HepG2 (cell line): ENCODE results near the gene IL1RL2. TPM values are rescaled to one million over a fixed set of nuclear protein-coding genes. Genes with fewer than 3 reads are reported as not detected.

ENCODE experiments used
- CCAR2 ChIP-seq: fragments of 200-400 bp; formaldehyde crosslinking; optimal IDR thresholded peaks from 2 replicates; pipeline ENCODE3; 2018; ENCODE audit warnings: low read depth, mild to moderate bottlenecking, low read length, moderate library complexity
- NCOA5 ChIP-seq: sonication (generic); formaldehyde crosslinking; IDR thresholded peaks from 2 replicates; pipeline ENCODE4 v1.4.0; 2020; ENCODE audit warnings: missing genetic modification reagents
- PITX1 ChIP-seq: sonication (generic); formaldehyde crosslinking; IDR thresholded peaks from 2 replicates; pipeline ENCODE4 v1.5.1; 2020; ENCODE audit warnings: mild to moderate bottlenecking, missing genetic modification reagents
- POLR2G ChIP-seq: fragments of 200-400 bp; formaldehyde crosslinking; IDR thresholded peaks from 2 replicates; pipeline ENCODE4 v1.6.1; 2018; ENCODE audit warnings: mild to moderate bottlenecking, low read depth, low read length, moderate library complexity
- RXRA ChIP-seq: sonication (generic); formaldehyde crosslinking; IDR thresholded peaks from 2 replicates; pipeline ENCODE4 v1.5.1; 2020; ENCODE audit warnings: missing genetic modification reagents
- RXRB ChIP-seq: IDR thresholded peaks from 2 replicates; pipeline ENCODE4 v1.6.1; 2016; ENCODE audit warnings: borderline replicate concordance, missing genetic modification reagents, missing compliant biosample characterization
- SIX1 ChIP-seq: sonication (generic); formaldehyde crosslinking; IDR thresholded peaks from 2 replicates; pipeline ENCODE4 v1.4.0; 2020; ENCODE audit warnings: missing genetic modification reagents, borderline replicate concordance
- SKI ChIP-seq: fragments of 450-650 bp; IDR thresholded peaks from one replicate; pipeline ENCODE4 v1.6.1; 2018; ENCODE audit warnings: mild to moderate bottlenecking; ENCODE audit not compliant: partially characterized antibody
- SRSF4 ChIP-seq: fragments of 200-400 bp; formaldehyde crosslinking; IDR thresholded peaks from one replicate; pipeline ENCODE4 v1.6.1; 2018; ENCODE audit warnings: mild to moderate bottlenecking, low read depth, low read length, moderate library complexity; ENCODE audit not compliant: poor library complexity, severe bottlenecking
- TBX3 ChIP-seq: fragments of 450-650 bp; IDR thresholded peaks from 2 replicates; pipeline ENCODE4 v1.6.1; 2017; ENCODE audit warnings: antibody characterized with exemption, mild to moderate bottlenecking, inconsistent platforms, borderline replicate concordance
- ZBTB49 ChIP-seq: sonication (generic); formaldehyde crosslinking; IDR thresholded peaks from 2 replicates; pipeline ENCODE4 v1.4.0; 2020; ENCODE audit warnings: missing genetic modification reagents, borderline replicate concordance
- ZNF121 ChIP-seq: sonication (generic); formaldehyde crosslinking; IDR thresholded peaks from 2 replicates; pipeline ENCODE4 v1.5.0; 2020; ENCODE audit warnings: mild to moderate bottlenecking, missing genetic modification reagents
- ZNF337 ChIP-seq: sonication (generic); formaldehyde crosslinking; IDR thresholded peaks from 2 replicates; pipeline ENCODE4 v1.5.1; 2020; ENCODE audit warnings: missing genetic modification reagents, low read depth, mild to moderate bottlenecking, borderline replicate concordance
- ZNF749 ChIP-seq: sonication (generic); formaldehyde crosslinking; IDR thresholded peaks from 2 replicates; pipeline ENCODE4 v1.8.0; 2022; ENCODE audit warnings: mild to moderate bottlenecking, missing genetic modification reagents, moderate library complexity, borderline replicate concordance
- ZNF775 ChIP-seq: sonication (generic); formaldehyde crosslinking; IDR thresholded peaks from 2 replicates; pipeline ENCODE4 v1.4.0; 2020; ENCODE audit warnings: missing genetic modification reagents, mild to moderate bottlenecking, moderate library complexity, borderline replicate concordance
- polyA plus RNA-seq, 8 experiments: library from polyadenylated mRNA; depleted of rRNA in 3 of 8; stranded (reverse) in 7 of 8; unstranded in 1 of 8; fragments of >200 nt; fragmentation: Illumina TruSeq in 4 of 8; extraction: Trizol in 4 of 8; gene quantifications; 2 replicates each; pipeline versions ENCODE4 v1.2.1 to v1.2.3, GENCODE V29; 2011 to 2016; ENCODE audit warnings: low read depth in 4 of 8, missing spikeins in 1 of 8, mixed read lengths in 1 of 8; ENCODE audit not compliant: insufficient read depth in 1 of 8
- total RNA-seq, 5 experiments: library from RNA; depleted of rRNA; stranded (reverse); fragments of >200 nt; fragmentation: Illumina TruSeq; extraction: Trizol; gene quantifications; 2 replicates each; pipeline ENCODE4 v1.2.3, GENCODE V29; 2016; ENCODE audit warnings: low read depth in 1 of 5
- TF ChIP-seq, protein P1 (sequence below): sonication (generic); formaldehyde crosslinking; IDR thresholded peaks from 2 replicates; pipeline ENCODE4 v1.8.1; 2023; ENCODE audit warnings: missing genetic modification reagents, inconsistent platforms, borderline replicate concordance
- TF ChIP-seq, protein P2 (sequence below): sonication (generic); formaldehyde crosslinking; IDR thresholded peaks from 2 replicates; pipeline ENCODE4 v1.4.0; 2020; ENCODE audit warnings: mild to moderate bottlenecking, missing genetic modification reagents

IL1RL2 gene
- total and polyA plus RNA-seq, 2 of the 13 experiments (the other 11 are each of a cell fraction or from before 2014, with no cell fraction given), result 0.03 TPM; not detected in 1

DNA sequence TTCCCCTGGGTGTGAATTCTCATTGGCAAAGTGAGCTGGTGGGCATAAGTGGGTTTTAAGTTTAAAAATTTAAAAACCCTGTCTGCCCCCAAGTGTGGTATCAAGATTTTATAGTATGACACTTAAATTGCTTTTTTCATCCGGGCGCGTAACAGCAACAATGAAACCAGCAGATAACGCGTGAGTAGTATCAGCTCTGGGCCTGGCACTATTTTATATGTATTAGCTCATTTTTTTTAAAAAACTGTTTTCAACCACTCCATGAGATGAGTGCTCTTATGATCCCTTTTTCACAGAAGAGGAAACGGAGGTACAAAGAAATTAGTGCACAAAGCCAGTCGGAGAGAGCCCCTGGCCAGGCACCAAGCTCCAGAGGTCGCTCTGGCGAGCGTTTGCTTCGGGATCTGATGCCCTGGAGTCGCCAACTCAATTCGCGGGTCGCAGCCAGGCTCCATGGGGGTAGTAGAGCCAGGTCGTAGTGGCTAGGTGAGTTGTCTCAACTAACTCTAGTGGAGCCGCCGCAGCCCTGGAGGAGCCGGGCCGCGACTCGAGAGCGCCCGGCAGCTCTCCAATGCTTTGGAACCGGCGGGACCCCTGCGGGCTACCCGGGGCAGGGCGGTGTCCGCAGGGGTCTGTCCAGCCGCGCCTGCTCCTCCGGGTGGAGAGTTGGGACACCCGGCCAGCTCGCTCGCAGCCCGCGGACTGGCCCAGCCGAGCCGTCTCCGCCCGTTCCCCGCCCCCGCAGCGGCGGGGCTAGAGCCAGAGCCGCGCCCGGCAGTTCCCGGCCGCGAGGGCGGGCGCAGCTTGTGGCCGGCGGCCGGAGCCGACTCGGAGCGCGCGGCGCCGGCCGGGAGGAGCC lies 44.6 kb upstream of the IL1RL2 start, which contains the start of gene IL1R1 (continued):
- TF ChIP-seq ZNF121 (CRISPR knock-in tag) (no peak; the same call in 1 of the 2 replicates), CCAR2 (no peak), NCOA5 (CRISPR knock-in tag) (no peak), ZNF775 (CRISPR knock-in tag) (no peak), POLR2G (peak; percentile 87), SRSF4 (no peak), TBX3 (no peak), RXRA (CRISPR knock-in tag) (no peak), SKI (peak; percentile 58), RXRB (CRISPR knock-in tag) (no peak), ZNF749 (no peak; the same call in 1 of the 2 replicates), ZNF337 (CRISPR knock-in tag) (no peak), ZBTB49 (CRISPR knock-in tag) (no peak), SIX1 (CRISPR knock-in tag) (no peak), PITX1 (no peak)
- TF ChIP-seq, protein P1, sequence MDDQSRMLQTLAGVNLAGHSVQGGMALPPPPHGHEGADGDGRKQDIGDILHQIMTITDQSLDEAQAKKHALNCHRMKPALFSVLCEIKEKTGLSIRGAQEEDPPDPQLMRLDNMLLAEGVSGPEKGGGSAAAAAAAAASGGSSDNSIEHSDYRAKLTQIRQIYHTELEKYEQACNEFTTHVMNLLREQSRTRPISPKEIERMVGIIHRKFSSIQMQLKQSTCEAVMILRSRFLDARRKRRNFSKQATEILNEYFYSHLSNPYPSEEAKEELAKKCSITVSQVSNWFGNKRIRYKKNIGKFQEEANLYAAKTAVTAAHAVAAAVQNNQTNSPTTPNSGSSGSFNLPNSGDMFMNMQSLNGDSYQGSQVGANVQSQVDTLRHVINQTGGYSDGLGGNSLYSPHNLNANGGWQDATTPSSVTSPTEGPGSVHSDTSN (CRISPR knock-in tag), result no peak
- TF ChIP-seq, protein P2, sequence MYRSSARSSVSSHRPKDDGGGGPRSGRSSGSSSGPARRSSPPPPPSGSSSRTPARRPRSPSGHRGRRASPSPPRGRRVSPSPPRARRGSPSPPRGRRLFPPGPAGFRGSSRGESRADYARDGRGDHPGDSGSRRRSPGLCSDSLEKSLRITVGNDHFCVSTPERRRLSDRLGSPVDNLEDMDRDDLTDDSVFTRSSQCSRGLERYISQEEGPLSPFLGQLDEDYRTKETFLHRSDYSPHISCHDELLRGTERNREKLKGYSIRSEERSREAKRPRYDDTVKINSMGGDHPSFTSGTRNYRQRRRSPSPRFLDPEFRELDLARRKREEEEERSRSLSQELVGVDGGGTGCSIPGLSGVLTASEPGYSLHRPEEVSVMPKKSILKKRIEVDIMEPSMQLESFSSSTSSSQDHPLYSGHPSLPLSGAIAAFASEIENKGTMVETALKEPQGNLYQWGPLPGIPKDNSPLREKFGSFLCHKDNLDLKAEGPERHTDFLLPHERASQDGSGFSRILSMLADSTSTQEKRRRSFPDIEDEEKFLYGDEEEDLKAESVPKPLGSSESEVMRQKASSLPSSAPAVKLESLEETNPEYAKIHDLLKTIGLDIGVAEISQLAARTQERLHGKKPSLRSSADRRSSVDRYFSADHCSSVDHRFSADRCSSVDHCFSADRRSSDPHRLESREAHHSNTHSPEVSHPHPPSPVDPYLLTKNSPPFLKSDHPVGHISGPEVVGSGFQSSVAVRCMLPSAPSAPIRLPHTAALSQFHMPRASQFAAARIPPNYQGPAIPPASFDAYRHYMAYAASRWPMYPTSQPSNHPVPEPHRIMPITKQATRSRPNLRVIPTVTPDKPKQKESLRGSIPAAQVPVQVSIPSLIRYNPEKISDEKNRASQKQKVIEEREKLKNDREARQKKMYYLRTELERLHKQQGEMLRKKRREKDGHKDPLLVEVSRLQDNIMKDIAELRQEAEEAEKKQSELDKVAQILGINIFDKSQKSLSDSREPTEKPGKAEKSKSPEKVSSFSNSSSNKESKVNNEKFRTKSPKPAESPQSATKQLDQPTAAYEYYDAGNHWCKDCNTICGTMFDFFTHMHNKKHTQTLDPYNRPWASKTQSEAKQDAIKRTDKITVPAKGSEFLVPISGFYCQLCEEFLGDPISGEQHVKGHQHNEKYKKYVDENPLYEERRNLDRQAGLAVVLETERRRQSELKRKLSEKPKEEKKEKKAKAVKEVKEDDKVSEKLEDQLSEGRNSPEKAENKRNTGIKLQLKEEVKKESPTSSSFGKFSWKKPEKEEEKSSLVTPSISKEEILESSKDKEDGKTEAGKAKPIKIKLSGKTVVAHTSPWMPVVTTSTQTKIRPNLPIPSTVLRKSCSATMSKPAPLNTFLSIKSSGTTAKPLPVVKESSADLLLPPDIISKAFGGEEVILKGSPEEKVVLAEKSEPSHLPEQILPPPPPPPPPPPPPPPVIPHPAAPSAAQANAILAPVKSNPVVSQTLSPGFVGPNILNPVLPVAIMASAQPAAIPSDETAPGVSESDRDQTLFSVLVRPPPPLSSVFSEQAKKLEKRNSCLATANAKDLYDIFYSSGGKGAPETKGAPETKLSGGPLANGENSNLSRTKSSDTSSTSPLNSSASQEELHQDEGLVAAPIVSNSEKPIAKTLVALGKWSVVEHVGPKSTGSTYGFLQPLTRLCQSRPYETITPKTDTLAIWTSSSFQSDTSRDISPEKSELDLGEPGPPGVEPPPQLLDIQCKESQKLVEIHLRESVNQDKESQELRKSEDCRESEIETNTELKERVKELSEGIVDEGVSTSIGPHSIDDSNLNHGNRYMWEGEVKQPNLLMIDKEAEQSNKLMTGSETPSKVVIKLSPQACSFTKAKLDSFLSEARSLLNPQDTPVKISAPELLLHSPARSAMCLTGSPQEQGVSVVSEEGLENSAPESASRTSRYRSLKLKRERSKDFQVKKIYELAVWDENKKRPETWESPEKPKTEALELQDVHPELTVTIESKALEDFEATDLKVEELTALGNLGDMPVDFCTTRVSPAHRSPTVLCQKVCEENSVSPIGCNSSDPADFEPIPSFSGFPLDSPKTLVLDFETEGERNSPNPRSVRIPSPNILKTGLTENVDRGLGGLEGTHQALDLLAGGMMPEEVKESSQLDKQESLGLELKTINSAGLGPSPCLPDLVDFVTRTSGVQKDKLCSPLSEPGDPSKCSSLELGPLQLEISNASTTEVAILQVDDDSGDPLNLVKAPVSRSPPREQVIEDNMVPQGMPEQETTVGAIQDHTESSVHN (CRISPR knock-in tag), result no peak
